Measurements from ENCODE around the gene DET1. TPM values are rescaled to one million over a fixed set of nuclear protein-coding genes. Genes with fewer than 3 reads are reported as not detected.

DET1 gene
- polyA plus RNA-seq, 1 donor from 2014 or later: 12.9 TPM

- TF ChIP-seq, protein P1, sequence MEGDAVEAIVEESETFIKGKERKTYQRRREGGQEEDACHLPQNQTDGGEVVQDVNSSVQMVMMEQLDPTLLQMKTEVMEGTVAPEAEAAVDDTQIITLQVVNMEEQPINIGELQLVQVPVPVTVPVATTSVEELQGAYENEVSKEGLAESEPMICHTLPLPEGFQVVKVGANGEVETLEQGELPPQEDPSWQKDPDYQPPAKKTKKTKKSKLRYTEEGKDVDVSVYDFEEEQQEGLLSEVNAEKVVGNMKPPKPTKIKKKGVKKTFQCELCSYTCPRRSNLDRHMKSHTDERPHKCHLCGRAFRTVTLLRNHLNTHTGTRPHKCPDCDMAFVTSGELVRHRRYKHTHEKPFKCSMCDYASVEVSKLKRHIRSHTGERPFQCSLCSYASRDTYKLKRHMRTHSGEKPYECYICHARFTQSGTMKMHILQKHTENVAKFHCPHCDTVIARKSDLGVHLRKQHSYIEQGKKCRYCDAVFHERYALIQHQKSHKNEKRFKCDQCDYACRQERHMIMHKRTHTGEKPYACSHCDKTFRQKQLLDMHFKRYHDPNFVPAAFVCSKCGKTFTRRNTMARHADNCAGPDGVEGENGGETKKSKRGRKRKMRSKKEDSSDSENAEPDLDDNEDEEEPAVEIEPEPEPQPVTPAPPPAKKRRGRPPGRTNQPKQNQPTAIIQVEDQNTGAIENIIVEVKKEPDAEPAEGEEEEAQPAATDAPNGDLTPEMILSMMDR (IDR thresholded peaks at IDR 0.05; ENCODE audit: poor library complexity, severe bottlenecking): no peak
- no peak for TF ChIP-seq TAF1 (IDR thresholded peaks at IDR 0.05; ENCODE audit: low read depth)
- TF ChIP-seq EZH2 (IDR thresholded peaks at IDR 0.05; ENCODE audit: borderline replicate concordance, insufficient read depth, low read length, poor library complexity, severe bottlenecking): no peak
- no peak for TF ChIP-seq RAD21 (conservative IDR thresholded peaks at IDR 0.05)
- TF ChIP-seq SMC3 (conservative IDR thresholded peaks at IDR 0.05; ENCODE audit: poor library complexity): no peak
- TF ChIP-seq MXI1 (conservative IDR thresholded peaks at IDR 0.05; ENCODE audit: poor library complexity, severe bottlenecking): no peak
- TF ChIP-seq POLR2AphosphoS5 (IDR thresholded peaks at IDR 0.05): no peak
- TF ChIP-seq, protein P2, sequence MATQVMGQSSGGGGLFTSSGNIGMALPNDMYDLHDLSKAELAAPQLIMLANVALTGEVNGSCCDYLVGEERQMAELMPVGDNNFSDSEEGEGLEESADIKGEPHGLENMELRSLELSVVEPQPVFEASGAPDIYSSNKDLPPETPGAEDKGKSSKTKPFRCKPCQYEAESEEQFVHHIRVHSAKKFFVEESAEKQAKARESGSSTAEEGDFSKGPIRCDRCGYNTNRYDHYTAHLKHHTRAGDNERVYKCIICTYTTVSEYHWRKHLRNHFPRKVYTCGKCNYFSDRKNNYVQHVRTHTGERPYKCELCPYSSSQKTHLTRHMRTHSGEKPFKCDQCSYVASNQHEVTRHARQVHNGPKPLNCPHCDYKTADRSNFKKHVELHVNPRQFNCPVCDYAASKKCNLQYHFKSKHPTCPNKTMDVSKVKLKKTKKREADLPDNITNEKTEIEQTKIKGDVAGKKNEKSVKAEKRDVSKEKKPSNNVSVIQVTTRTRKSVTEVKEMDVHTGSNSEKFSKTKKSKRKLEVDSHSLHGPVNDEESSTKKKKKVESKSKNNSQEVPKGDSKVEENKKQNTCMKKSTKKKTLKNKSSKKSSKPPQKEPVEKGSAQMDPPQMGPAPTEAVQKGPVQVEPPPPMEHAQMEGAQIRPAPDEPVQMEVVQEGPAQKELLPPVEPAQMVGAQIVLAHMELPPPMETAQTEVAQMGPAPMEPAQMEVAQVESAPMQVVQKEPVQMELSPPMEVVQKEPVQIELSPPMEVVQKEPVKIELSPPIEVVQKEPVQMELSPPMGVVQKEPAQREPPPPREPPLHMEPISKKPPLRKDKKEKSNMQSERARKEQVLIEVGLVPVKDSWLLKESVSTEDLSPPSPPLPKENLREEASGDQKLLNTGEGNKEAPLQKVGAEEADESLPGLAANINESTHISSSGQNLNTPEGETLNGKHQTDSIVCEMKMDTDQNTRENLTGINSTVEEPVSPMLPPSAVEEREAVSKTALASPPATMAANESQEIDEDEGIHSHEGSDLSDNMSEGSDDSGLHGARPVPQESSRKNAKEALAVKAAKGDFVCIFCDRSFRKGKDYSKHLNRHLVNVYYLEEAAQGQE (IDR thresholded peaks at IDR 0.05; ENCODE audit: borderline replicate concordance): no peak
- no peak for TF ChIP-seq EP300 (conservative IDR thresholded peaks at IDR 0.05; ENCODE audit: poor library complexity, severe bottlenecking)
- Histone ChIP-seq H3K27ac (ENCODE audit: low read length) (no peak overlapping the region), H4K20me1 (ENCODE audit: insufficient read depth) (no peaks in the 10 kb centered on the region), H3K9me3 (ENCODE audit: low read length) (no peaks in the 10 kb centered on the region), H2AFZ (ENCODE audit: low read depth, low read length) (no peak overlapping the region), H3K4me2 (ENCODE audit: low read length) (no peak overlapping the region), H3K79me2 (replicated peaks; ENCODE audit: insufficient read depth, low read length) (no peaks in the 10 kb centered on the region), H3K36me3 (ENCODE audit: insufficient read depth, low read length) (no peaks in the 10 kb centered on the region), H3K27me3 (ENCODE audit: insufficient read depth, low read depth, low read length) (no peaks in the 10 kb centered on the region), H3K4me3 (ENCODE audit: low read length) (no peak overlapping the region), H3K9me2 (ENCODE audit: insufficient read depth, low read length) (no peaks in the 10 kb centered on the region), H3K9ac (ENCODE audit: low read length) (no peak overlapping the region), H3F3A (ENCODE audit: insufficient read depth, low read length, poor library complexity, severe bottlenecking) (no peaks in the 10 kb centered on the region)
Measured at GRCh38 chr15:88509964-88510363, 36.5 kb downstream of the DET1 start.

GRCh38 chr15:88509321-88509720 is 37.2 kb downstream of the DET1 start:
- H3K36me3 ChIP-seq (ENCODE audit: insufficient read depth, low read length): no peaks in the 10 kb centered on the region
- H3K4me3 ChIP-seq (ENCODE audit: low read length): no peak overlapping the region
- TF ChIP-seq POLR2AphosphoS5 (IDR thresholded peaks at IDR 0.05) (no peak), RAD21 (conservative IDR thresholded peaks at IDR 0.05) (no peak), EP300 (conservative IDR thresholded peaks at IDR 0.05; ENCODE audit: poor library complexity, severe bottlenecking) (no peak), TAF1 (IDR thresholded peaks at IDR 0.05; ENCODE audit: low read depth) (no peak), EZH2 (IDR thresholded peaks at IDR 0.05; ENCODE audit: borderline replicate concordance, insufficient read depth, low read length, poor library complexity, severe bottlenecking) (no peak), MXI1 (conservative IDR thresholded peaks at IDR 0.05; ENCODE audit: poor library complexity, severe bottlenecking) (no peak), SMC3 (conservative IDR thresholded peaks at IDR 0.05; ENCODE audit: poor library complexity) (no peak)
- TF ChIP-seq, protein P1 (IDR thresholded peaks at IDR 0.05; ENCODE audit: poor library complexity, severe bottlenecking): no peak
- TF ChIP-seq, protein P2 (IDR thresholded peaks at IDR 0.05; ENCODE audit: borderline replicate concordance): no peak
- no peaks in the 10 kb centered on the region for H3K79me2 ChIP-seq (replicated peaks; ENCODE audit: insufficient read depth, low read length)
- no peak overlapping the region for H3K9ac ChIP-seq (ENCODE audit: low read length)
- no peaks in the 10 kb centered on the region for H3K9me2 ChIP-seq (ENCODE audit: insufficient read depth, low read length)
- H3F3A ChIP-seq (ENCODE audit: insufficient read depth, low read length, poor library complexity, severe bottlenecking): no peaks in the 10 kb centered on the region
- H3K9me3 ChIP-seq (ENCODE audit: low read length): no peaks in the 10 kb centered on the region
- no peaks in the 10 kb centered on the region for H3K27me3 ChIP-seq (ENCODE audit: insufficient read depth, low read depth, low read length)
- H3K4me2 ChIP-seq (ENCODE audit: low read length): no peak overlapping the region
- H4K20me1 ChIP-seq (ENCODE audit: insufficient read depth): no peaks in the 10 kb centered on the region
- H2AFZ ChIP-seq (ENCODE audit: low read depth, low read length): no peak overlapping the region
- no peak overlapping the region for H3K27ac ChIP-seq (ENCODE audit: low read length)

Measured in neural cell (in vitro differentiated cells).